OCI-LY7 (cell line): ENCODE data around the gene KCNJ9. TPM values are rescaled to one million over a fixed set of nuclear protein-coding genes. Genes with fewer than 3 reads are reported as not detected.

Experiments
- BruUV-seq: library from RNA; stranded (reverse); fragments of 400-500 nt; replicated peaks from 2 replicates; lab custom pipeline; 2021; lab: Mats Ljungman, UMichigan
- CTCF ChIA-PET: fragments of 300-600 bp; sonication (Branson Sonifier 250); formaldehyde crosslinking; loops from one replicate; lab custom pipeline; 2022; ENCODE audit warnings: antibody characterized with exemption; ENCODE audit not compliant: unreplicated experiment; lab: Charles Lee
- POLR2A ChIA-PET: fragments of 300-600 bp; sonication (Branson Sonifier 250); formaldehyde crosslinking; loops from one replicate; lab custom pipeline; 2022; ENCODE audit warnings: antibody characterized with exemption; lab: Charles Lee
- DNase-seq: peaks from one replicate; pipeline ENCODE4 v3.0.0-alpha.2; 2015; ENCODE audit warnings: low spot score
- H2AFZ ChIP-seq: fragments of 200-600 bp; sonication (generic), shearing (Covaris generic); 2 replicates; pipeline ENCODE4 v1.6.1; 2014; ENCODE audit warnings: mild to moderate bottlenecking, antibody characterized with exemption, low read length, moderate library complexity
- H3K27ac ChIP-seq: fragments of 200-600 bp; sonication (generic); 2 replicates; pipeline ENCODE4 v1.5.1; 2014; ENCODE audit warnings: mixed run types, low read depth, mild to moderate bottlenecking, moderate library complexity, low read length, inconsistent platforms; ENCODE audit not compliant: poor library complexity, severe bottlenecking
- H3K36me3 ChIP-seq: fragments of 200-600 bp; sonication (generic); 2 replicates; pipeline ENCODE4 v1.6.1; 2014; ENCODE audit warnings: mild to moderate bottlenecking, antibody characterized with exemption, low read length, moderate library complexity, mixed read lengths; ENCODE audit not compliant: insufficient read depth
- H3K4me1 ChIP-seq: fragments of 200-600 bp; sonication (generic); 2 replicates; pipeline ENCODE4 v1.5.1; 2014; ENCODE audit warnings: mild to moderate bottlenecking, low read length; ENCODE audit not compliant: insufficient read depth, poor library complexity, severe bottlenecking
- H3K4me2 ChIP-seq: fragments of 200-600 bp; sonication (generic); 2 replicates; pipeline ENCODE4 v1.6.1; 2014; ENCODE audit warnings: mild to moderate bottlenecking, low read length
- H3K4me3 ChIP-seq: fragments of 200-600 bp; sonication (generic); 2 replicates; pipeline ENCODE4 v1.5.1; 2014; ENCODE audit warnings: mild to moderate bottlenecking, low read depth, low read length; ENCODE audit not compliant: poor library complexity, severe bottlenecking
- H3K79me2 ChIP-seq: fragments of 200-600 bp; sonication (generic); 2 replicates; pipeline ENCODE4 v1.6.1; 2016; ENCODE audit warnings: low read depth, mild to moderate bottlenecking, low read length, moderate library complexity, mixed read lengths; ENCODE audit not compliant: insufficient read depth
- H3K9me2 ChIP-seq: fragments of 200-600 bp; sonication (generic); 2 replicates; pipeline ENCODE4 v1.6.1; 2016; ENCODE audit warnings: mild to moderate bottlenecking, low read length, mixed read lengths; ENCODE audit not compliant: insufficient read depth
- H3K9me3 ChIP-seq: fragments of 200-600 bp; sonication (generic); 2 replicates; pipeline ENCODE4 v1.6.1; 2014; ENCODE audit warnings: mild to moderate bottlenecking, mixed run types, low read length, mixed read lengths
- H4K20me1 ChIP-seq: fragments of 200-600 bp; sonication (generic); 2 replicates; pipeline ENCODE4 v1.6.1; 2014; ENCODE audit warnings: mild to moderate bottlenecking, antibody characterized with exemption, low read length, moderate library complexity, mixed read lengths; ENCODE audit not compliant: insufficient read depth
- EZH2phosphoT487 ChIP-seq: fragments of 200-600 bp; sonication (generic); IDR thresholded peaks from 2 replicates; pipeline ENCODE4 v1.6.1; 2018; ENCODE audit warnings: low read depth, borderline replicate concordance, mild to moderate bottlenecking, mixed run types, antibody characterized with exemption, low read length, moderate library complexity, mixed read lengths
- intact Hi-C: fragments of 100-400 bp; cut with micrococcal nuclease; formaldehyde crosslinking; loops from one replicate; pipeline ENCODE4 v1.10.0; 2022; ENCODE audit not compliant: unreplicated experiment
- total RNA-seq, 2 experiments: library from RNA; depleted of rRNA in 1 of 2; stranded (reverse); fragments of >200 nt in 1 of 2; shearing (Covaris generic) in 1 of 2; gene quantifications; 2 replicates each; pipeline ENCODE4 v1.2.3, GENCODE V29; 2014 to 2022
- TF ChIP-seq, protein P1 (sequence below): fragments of 200-600 bp; sonication (generic); conservative IDR thresholded peaks from 2 replicates; pipeline ENCODE4 v1.5.1; 2014; ENCODE audit warnings: mild to moderate bottlenecking, antibody characterized with exemption, low read length, moderate library complexity, mixed read lengths

The KCNJ9 gene
- total RNA-seq, 2 experiments from 2014 or later = not detected

DNA sequence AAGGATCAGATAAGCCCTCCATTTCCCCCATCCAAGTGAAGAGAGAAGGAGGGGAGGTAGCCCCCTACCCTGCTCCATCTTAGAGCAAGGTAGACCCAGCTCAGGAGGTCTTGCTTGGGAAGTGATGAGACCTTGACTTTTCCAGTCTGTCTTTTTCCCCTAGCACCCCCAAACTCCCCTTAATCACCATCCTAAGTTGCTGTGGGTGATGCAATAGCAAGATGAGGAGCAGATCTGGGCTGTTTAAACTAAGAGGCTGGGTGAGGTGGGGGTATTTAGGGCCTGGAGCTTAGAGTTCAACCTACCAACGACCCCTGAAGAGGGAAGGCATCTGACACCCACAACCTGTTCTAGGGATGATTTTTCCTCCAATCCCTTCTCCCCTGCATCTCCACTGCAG, 36.0 kb downstream of the KCNJ9 start:
- Histone ChIP-seq H3K4me1 (peaks cover 4% of the 10 kb centered on the region), H3K4me3 (no peak overlapping the region), H3K36me3 (no peaks in the 10 kb centered on the region), H3K9me2 (no peaks in the 10 kb centered on the region), H3K27ac (no peak overlapping the region), H2AFZ (no peak overlapping the region), H3K79me2 (no peaks in the 10 kb centered on the region), H4K20me1 (no peaks in the 10 kb centered on the region), H3K9me3 (no peaks in the 10 kb centered on the region), H3K4me2 (no peak overlapping the region)
- intact Hi-C loops = no loop called here
- ChIA-PET CTCF (no interaction called here), POLR2A (interaction anchor here (0.6 kb wide), 1 partner anchor 36 kb away, joined by 3 read pairs; no protein-coding TSS in a partner anchor)
- no TSS peak for BruUV-seq
- TF ChIP-seq EZH2phosphoT487 = no peak
- TF ChIP-seq, protein P1, sequence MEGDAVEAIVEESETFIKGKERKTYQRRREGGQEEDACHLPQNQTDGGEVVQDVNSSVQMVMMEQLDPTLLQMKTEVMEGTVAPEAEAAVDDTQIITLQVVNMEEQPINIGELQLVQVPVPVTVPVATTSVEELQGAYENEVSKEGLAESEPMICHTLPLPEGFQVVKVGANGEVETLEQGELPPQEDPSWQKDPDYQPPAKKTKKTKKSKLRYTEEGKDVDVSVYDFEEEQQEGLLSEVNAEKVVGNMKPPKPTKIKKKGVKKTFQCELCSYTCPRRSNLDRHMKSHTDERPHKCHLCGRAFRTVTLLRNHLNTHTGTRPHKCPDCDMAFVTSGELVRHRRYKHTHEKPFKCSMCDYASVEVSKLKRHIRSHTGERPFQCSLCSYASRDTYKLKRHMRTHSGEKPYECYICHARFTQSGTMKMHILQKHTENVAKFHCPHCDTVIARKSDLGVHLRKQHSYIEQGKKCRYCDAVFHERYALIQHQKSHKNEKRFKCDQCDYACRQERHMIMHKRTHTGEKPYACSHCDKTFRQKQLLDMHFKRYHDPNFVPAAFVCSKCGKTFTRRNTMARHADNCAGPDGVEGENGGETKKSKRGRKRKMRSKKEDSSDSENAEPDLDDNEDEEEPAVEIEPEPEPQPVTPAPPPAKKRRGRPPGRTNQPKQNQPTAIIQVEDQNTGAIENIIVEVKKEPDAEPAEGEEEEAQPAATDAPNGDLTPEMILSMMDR = no peak
- no peak for DNase-seq

DNA sequence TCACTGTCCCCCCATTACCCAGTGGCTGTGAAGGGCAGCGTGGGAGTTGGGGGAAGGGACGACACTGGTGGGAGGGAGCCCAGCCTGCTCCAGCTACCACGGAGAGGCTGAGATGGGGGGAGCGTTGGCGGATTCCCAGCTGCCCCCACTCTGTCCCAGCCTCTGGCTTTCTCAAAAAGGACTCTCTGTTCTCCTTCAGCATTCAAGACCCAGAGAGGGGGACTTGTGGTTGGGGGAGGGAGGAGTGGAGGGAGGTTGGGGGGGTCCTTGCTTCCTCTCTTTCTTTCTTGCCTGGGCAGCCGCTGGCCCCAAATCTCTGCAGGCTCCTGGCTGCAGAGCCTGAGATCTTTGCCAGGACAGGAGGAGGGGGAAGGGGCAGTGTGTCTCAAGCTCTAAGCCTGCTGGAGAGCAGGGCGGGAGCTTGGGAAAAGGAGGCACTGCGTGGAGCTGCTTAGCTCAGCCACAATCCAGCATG, 36.4 kb downstream of the KCNJ9 start:
- intact Hi-C loops = no loop called here
- Histone ChIP-seq H3K9me3 (no peaks in the 10 kb centered on the region), H2AFZ (no peak overlapping the region), H3K79me2 (no peaks in the 10 kb centered on the region), H3K27ac (no peak overlapping the region), H3K4me1 (peaks cover 4% of the 10 kb centered on the region), H3K36me3 (no peaks in the 10 kb centered on the region), H4K20me1 (no peaks in the 10 kb centered on the region), H3K4me3 (no peak overlapping the region), H3K9me2 (no peaks in the 10 kb centered on the region), H3K4me2 (no peak overlapping the region)
- CTCF ChIA-PET = interaction anchor here (0.6 kb wide), 1 partner anchor 48 kb away, joined by 3 read pairs; no protein-coding TSS in a partner anchor
- no TSS peak for BruUV-seq
- no peak for DNase-seq
- TF ChIP-seq EZH2phosphoT487 = no peak
- TF ChIP-seq, protein P1 = no peak
- POLR2A ChIA-PET = interaction anchor here (0.6 kb wide), 1 partner anchor 36 kb away, joined by 3 read pairs; no protein-coding TSS in a partner anchor

DNA sequence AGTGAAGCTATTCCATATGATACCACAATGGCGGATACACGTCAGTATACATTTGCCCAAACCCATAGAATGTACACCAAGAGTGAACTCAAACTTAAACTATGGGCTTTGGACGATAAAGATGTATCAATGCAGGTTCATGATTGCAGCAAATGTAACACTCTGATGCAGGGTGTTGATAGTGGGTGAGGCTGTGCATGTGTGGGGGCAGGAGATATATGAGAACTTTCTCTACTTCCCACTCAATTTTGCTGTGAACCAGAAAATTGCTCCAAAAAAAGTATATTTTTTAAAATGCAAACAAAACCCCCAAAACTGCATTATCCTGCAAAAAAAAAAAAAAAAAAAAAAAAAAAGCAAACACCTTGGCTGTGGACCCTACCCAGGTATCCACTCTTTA, 37.6 kb downstream of the KCNJ9 start:
- ChIA-PET CTCF (no interaction called here), POLR2A (no interaction called here)
- Histone ChIP-seq H3K79me2 (no peaks in the 10 kb centered on the region), H3K4me2 (no peak overlapping the region), H4K20me1 (no peaks in the 10 kb centered on the region), H3K4me3 (no peak overlapping the region), H3K36me3 (no peaks in the 10 kb centered on the region), H3K9me2 (no peaks in the 10 kb centered on the region), H3K27ac (no peak overlapping the region), H3K9me3 (no peaks in the 10 kb centered on the region), H3K4me1 (peaks cover 4% of the 10 kb centered on the region), H2AFZ (no peak overlapping the region)
- BruUV-seq = no TSS peak
- intact Hi-C loops = no loop called here
- TF ChIP-seq, protein P1 = no peak
- no peak for TF ChIP-seq EZH2phosphoT487
- no peak for DNase-seq
